ENCODE data around the gene DNAH17.

- TF ChIP-seq CTCF (IDR thresholded peaks at IDR 0.05): no peak
- no peak for TF ChIP-seq POLR2A (IDR thresholded peaks at IDR 0.05)
These were observed 168.6 kb downstream of the DNAH17 start for GRCh38 chr17:78408476-78409050.
